GM12872 (cell line): ENCODE measurements around the gene RBM45.
A peak's percentile ranks its signal among the peaks of the same experiment; 100 is the strongest.

Experiments
- TF ChIP-seq, protein P1 (sequence below): IDR thresholded peaks from 3 replicates; pipeline ENCODE4 v1.5.1; 2011; ENCODE audit warnings: low read depth, mild to moderate bottlenecking, low read length, moderate library complexity; ENCODE audit not compliant: insufficient read depth

Gene RBM45

DNA sequence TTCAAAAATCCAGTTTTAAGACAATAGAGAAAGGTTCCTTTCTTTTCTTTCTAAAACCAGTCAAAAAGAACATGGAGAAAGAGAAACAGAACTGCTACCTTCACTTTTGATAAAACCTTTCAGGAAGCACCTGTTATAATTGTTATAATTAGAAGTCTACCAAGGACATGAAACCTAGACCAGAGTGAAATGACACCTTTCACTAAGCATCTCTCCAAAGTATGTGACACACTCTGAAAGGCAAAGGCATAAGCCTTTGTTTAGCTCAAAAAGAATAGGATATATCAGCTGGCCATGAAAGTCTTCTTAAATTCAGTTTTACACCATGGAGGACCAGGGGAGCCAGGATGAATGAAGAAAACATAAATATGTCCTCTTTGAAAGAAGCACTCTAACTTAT lies 18.8 kb upstream of the RBM45 start:
- TF ChIP-seq, protein P1, sequence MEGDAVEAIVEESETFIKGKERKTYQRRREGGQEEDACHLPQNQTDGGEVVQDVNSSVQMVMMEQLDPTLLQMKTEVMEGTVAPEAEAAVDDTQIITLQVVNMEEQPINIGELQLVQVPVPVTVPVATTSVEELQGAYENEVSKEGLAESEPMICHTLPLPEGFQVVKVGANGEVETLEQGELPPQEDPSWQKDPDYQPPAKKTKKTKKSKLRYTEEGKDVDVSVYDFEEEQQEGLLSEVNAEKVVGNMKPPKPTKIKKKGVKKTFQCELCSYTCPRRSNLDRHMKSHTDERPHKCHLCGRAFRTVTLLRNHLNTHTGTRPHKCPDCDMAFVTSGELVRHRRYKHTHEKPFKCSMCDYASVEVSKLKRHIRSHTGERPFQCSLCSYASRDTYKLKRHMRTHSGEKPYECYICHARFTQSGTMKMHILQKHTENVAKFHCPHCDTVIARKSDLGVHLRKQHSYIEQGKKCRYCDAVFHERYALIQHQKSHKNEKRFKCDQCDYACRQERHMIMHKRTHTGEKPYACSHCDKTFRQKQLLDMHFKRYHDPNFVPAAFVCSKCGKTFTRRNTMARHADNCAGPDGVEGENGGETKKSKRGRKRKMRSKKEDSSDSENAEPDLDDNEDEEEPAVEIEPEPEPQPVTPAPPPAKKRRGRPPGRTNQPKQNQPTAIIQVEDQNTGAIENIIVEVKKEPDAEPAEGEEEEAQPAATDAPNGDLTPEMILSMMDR, result no peak

DNA sequence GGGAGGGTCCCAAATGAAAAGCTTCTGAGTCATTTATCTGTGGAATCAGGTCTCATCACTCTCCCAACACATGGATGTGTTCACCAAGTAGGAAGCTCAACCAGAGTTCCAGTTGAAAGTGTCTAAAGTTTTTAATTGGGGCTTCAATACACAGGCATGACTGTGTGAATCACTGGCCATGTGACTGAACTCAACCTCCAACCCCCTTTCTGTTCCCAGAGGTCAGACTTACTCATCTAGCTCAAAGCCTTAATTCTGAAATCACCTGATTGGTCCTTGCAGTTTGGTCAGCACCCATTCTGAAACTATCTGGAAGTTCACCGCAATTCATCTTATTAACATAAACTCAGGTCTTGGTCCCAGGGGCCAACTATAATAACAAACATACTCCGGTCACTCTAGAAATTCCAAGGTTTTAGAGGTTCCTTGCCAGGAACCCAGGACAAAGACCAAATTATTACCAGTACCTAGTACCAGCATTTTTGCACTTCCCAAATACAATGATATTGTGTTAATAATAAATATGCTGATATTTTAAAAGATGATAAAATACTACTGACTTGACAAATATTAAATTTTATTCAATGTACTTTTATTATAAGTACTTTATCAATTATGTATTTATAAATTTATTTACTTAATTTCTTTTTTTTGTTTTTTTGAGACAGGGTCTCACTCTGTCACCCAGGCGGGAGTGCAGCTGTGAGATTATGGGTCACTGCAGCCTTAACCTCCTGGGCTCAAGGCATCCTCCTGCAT lies 10.7 kb upstream of the RBM45 start:
- TF ChIP-seq, protein P1, result no peak

DNA sequence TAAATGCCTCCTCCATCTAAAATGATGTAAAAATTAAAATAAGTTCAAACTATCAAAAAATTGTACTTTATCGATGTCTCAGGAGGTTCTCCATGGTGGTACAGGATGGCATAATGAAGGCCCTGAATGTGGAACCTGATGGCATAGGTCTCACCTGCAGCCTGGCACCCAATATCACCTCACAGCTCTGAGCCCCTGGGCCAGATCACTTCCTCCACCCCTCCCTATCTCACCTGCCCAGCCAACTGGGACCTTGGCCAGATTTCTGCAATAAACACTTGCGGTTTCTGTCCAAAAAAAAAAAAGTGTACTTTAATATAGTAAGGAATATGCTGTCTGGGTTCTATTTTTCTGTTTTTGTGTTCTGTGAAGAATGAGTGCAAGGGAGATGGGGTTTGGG lies 6.7 kb upstream of the RBM45 start:
- TF ChIP-seq, protein P1, result no peak

DNA sequence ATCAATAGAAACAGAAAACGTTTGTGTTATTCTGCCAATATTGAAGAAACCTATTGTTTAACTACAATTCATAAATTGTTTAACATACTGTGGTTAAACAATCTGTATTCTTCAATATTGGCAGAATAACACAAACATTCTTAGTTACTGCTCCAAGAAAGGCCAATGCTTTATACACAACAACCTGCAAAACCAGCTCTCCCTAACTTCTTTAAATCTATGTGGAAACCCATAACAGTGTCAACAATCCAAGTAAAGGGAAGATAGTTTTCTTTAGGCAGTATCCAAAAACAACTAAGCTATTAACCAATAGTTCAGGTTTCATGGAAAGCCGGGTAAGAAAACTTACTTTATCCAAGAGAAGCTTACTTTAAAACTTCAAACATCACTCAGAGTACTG lies 6.2 kb upstream of the RBM45 start:
- TF ChIP-seq, protein P1, result no peak

GRCh38 chr2:178108176-178108575 lies 4.1 kb upstream of the RBM45 start:
- TF ChIP-seq, protein P1, result no peak

GRCh38 chr2:178109813-178110212 lies 2.4 kb upstream of the RBM45 start:
- TF ChIP-seq, protein P1, result peak; percentile 52; the same call in 2 of the 3 replicates

GRCh38 chr2:178110681-178111080 lies 1.6 kb upstream of the RBM45 start:
- TF ChIP-seq, protein P1, result no peak
